Thyroid gland (tissue), 4 donors: ENCODE data around the gene GLG1.

Source experiments
- CTCF ChIP-seq, 6 experiments: fragments of 200-600 bp in 3 of 6; fragments of 450-650 bp in 3 of 6; sonication (generic) in 3 of 6; IDR thresholded peaks; one replicate each; pipeline ENCODE4 v1.5.1; 2016 to 2019; ENCODE audit warnings: antibody characterized with exemption in 6 of 6, mild to moderate bottlenecking in 2 of 6, inconsistent platforms in 1 of 6, moderate library complexity in 1 of 6
- POLR2A ChIP-seq, 2 donors: fragments of 450-650 bp; IDR thresholded peaks; one replicate each; pipeline ENCODE4 v1.6.1; 2017; ENCODE audit warnings: antibody characterized with exemption in 2 of 2, mild to moderate bottlenecking in 2 of 2, moderate library complexity in 1 of 2

GRCh38 chr16:74522160-74522559 is 84.8 kb downstream of the GLG1 start:
- no peak for TF ChIP-seq CTCF (IDR thresholded peaks at IDR 0.05)
- TF ChIP-seq POLR2A (IDR thresholded peaks at IDR 0.05), result no peak
